B cell (primary cell): ENCODE results near the gene ARHGAP26. TPM values are rescaled to one million over a fixed set of nuclear protein-coding genes. Genes with fewer than 3 reads are reported as not detected.

ENCODE experiments used
- ATAC-seq: fragments of 200-7000 bp; cut with Tn5 transposase; one replicate; pipeline ENCODE4 v1.10.0; 2021; ENCODE audit warnings: low read depth, mild to moderate bottlenecking, moderate number of reproducible peaks, moderate library complexity
- CTCF ChIA-PET: fragments of 350-600 bp; sonication (Branson Sonifier 250); formaldehyde crosslinking; loops from one replicate; lab custom pipeline; 2021; ENCODE audit warnings: antibody characterized with exemption, inconsistent platforms; lab: Charles Lee
- POLR2A ChIA-PET: fragments of 350-600 bp; sonication (Branson Sonifier 250); formaldehyde crosslinking; loops from one replicate; lab custom pipeline; 2021; ENCODE audit warnings: antibody characterized with exemption; lab: Charles Lee
- DNase-seq: peaks from one replicate; pipeline ENCODE4 v3.0.0; 2013
- H2AFZ ChIP-seq: 2 replicates; pipeline ENCODE4 v1.6.1; 2012; ENCODE audit warnings: mild to moderate bottlenecking, low read depth, low read length; ENCODE audit not compliant: insufficient read depth, poor library complexity, severe bottlenecking
- H3K27ac ChIP-seq, 2 donors: 1 replicate in 1 of 2; 2 replicates in 1 of 2; pipeline ENCODE4 v1.5.1; 2012 to 2013; ENCODE audit warnings: low read length in 2 of 2, mild to moderate bottlenecking in 2 of 2, moderate library complexity in 1 of 2
- H3K27me3 ChIP-seq, 4 experiments: fragments of 200-600 bp in 1 of 4; sonication (generic) in 1 of 4; replicated peaks in 1 of 4; 1 replicate in 2 of 4; 2 replicates in 2 of 4; pipeline versions ENCODE4 v1.6.1 to v1.7.0; 2013 to 2016; ENCODE audit warnings: low read length in 3 of 4, mild to moderate bottlenecking in 2 of 4, mixed read lengths in 1 of 4, moderate library complexity in 1 of 4; ENCODE audit not compliant: insufficient read depth in 4 of 4, control insufficient read depth in 3 of 4; ENCODE audit errors: control extremely low read depth in 1 of 4
- H3K36me3 ChIP-seq, 2 experiments: replicated peaks in 1 of 2; 1 replicate in 1 of 2; 2 replicates in 1 of 2; pipeline versions ENCODE4 v1.6.1 to v1.7.1; 2013; ENCODE audit warnings: low read length in 1 of 2; ENCODE audit not compliant: insufficient read depth in 2 of 2, control insufficient read depth in 1 of 2; ENCODE audit errors: control extremely low read depth in 1 of 2, extremely low read depth in 1 of 2
- H3K4me1 ChIP-seq, 2 donors: fragments of 200-600 bp in 1 of 2; sonication (generic) in 1 of 2; 1 replicate in 1 of 2; 2 replicates in 1 of 2; pipeline versions ENCODE4 v1.5.1 to v1.6.1; 2013 to 2017; ENCODE audit warnings: low read length in 2 of 2; ENCODE audit not compliant: control insufficient read depth in 2 of 2, insufficient read depth in 2 of 2
- H3K4me2 ChIP-seq: replicated peaks from 2 replicates; pipeline ENCODE3; 2012; ENCODE audit warnings: mild to moderate bottlenecking, low read depth, low read length; ENCODE audit not compliant: poor library complexity, severe bottlenecking
- H3K4me3 ChIP-seq, 5 experiments: fragments of 200-600 bp in 1 of 5; sonication (generic) in 1 of 5; 1 replicate in 3 of 5; 2 replicates in 2 of 5; pipeline versions ENCODE4 v1.5.1 to v1.7.0; 2011 to 2016; ENCODE audit warnings: low read length in 4 of 5, mild to moderate bottlenecking in 4 of 5, low read depth in 2 of 5, control low read depth in 1 of 5, moderate library complexity in 1 of 5; ENCODE audit not compliant: insufficient read depth in 1 of 5; ENCODE audit errors: control extremely low read depth in 1 of 5, extremely low read depth in 1 of 5
- H3K79me2 ChIP-seq: fragments of 200-600 bp; sonication (generic); one replicate; pipeline ENCODE4 v1.6.0; 2016; ENCODE audit warnings: low read length; ENCODE audit not compliant: control insufficient read depth, insufficient read depth
- H3K9ac ChIP-seq: fragments of 200-600 bp; sonication (generic); 2 replicates; pipeline ENCODE4 v1.6.1; 2017; ENCODE audit warnings: mild to moderate bottlenecking, low read length, moderate library complexity
- H3K9me3 ChIP-seq, 3 donors: one replicate each; pipeline versions ENCODE4 v1.6.1 to v1.7.1; 2013; ENCODE audit warnings: low read length in 2 of 3; ENCODE audit not compliant: control insufficient read depth in 2 of 3, insufficient read depth in 1 of 3; ENCODE audit errors: control extremely low read depth in 1 of 3
- H4K20me1 ChIP-seq: 2 replicates; pipeline ENCODE4 v1.6.0; 2012; ENCODE audit warnings: mild to moderate bottlenecking, low read length; ENCODE audit not compliant: insufficient read depth, control insufficient read depth, poor library complexity, severe bottlenecking
- H3K27ac Mint-ChIP-seq: one replicate; pipeline ENCODE4 v1.8.0; 2021; ENCODE audit warnings: mixed read lengths
- H3K27me3 Mint-ChIP-seq: one replicate; pipeline ENCODE4 v1.8.0; 2021; ENCODE audit warnings: mixed read lengths
- H3K4me1 Mint-ChIP-seq: one replicate; pipeline ENCODE4 v1.8.0; 2021; ENCODE audit warnings: mixed read lengths
- H3K4me3 Mint-ChIP-seq: one replicate; pipeline ENCODE4 v1.8.0; 2021; ENCODE audit warnings: mixed read lengths
- H3K9me3 Mint-ChIP-seq: one replicate; pipeline ENCODE4 v1.8.0; 2022; ENCODE audit warnings: mixed read lengths; ENCODE audit not compliant: insufficient read depth
- CTCF ChIP-seq: fragments of 200-600 bp; IDR thresholded peaks from one replicate; pipeline ENCODE4 v1.8.0; 2022; ENCODE audit warnings: antibody characterized with exemption, mild to moderate bottlenecking
- EZH2 ChIP-seq: IDR thresholded peaks from 2 replicates; pipeline ENCODE4 v1.6.1; 2012; ENCODE audit warnings: borderline replicate concordance, low read depth, mild to moderate bottlenecking, moderate library complexity, low read length; ENCODE audit not compliant: insufficient read depth, poor library complexity, severe bottlenecking
- WGBS: methylation state at CpG from one replicate; pipeline ENCODE4 v1.1.5; 2013; ENCODE audit warnings: missing lambda C conversion rate; ENCODE audit not compliant: insufficient coverage; 5-methylcytosine and 5-hydroxymethylcytosine counted together
- intact Hi-C: fragments of 100-400 bp; cut with micrococcal nuclease; formaldehyde crosslinking; loops from one replicate; pipeline ENCODE4 v1.10.0; 2022
- polyA plus RNA-seq: library from polyadenylated mRNA; depleted of rRNA; stranded (reverse); fragments of >200 nt; gene quantifications from 2 replicates; pipeline ENCODE4 v1.2.3, GENCODE V29; 2012
- total RNA-seq, 2 donors: library from RNA; stranded (reverse); fragments of 120-200 nt in 1 of 2; gene quantifications; 1 replicate in 1 of 2; 2 replicates in 1 of 2; pipeline versions ENCODE4 v1.2.3 to v1.2.4, GENCODE V29; 2013 to 2022

The ARHGAP26 gene
- total and polyA plus RNA-seq, 2 donors (not counting 1 experiment from before 2014, with no cell fraction given): 1.8 to 22.5 TPM

GRCh38 chr5:142929587-142929986 lies 159.4 kb downstream of the ARHGAP26 start:
- Histone ChIP-seq H3K79me2 (no peaks in the 10 kb centered on the region), H3K4me3 (no peak overlapping the region), H3K27ac (no peak overlapping the region), H3K27me3 (no peaks in the 10 kb centered on the region), H3K4me1 (no peaks in the 10 kb centered on the region), H4K20me1 (no peaks in the 10 kb centered on the region), H2AFZ (no peak overlapping the region), H3K9ac (no peak overlapping the region), H3K9me3 (no peaks in the 10 kb centered on the region), H3K4me2 (no peak overlapping the region), H3K36me3 (no peaks in the 10 kb centered on the region)
- ChIA-PET POLR2A (no interaction called here), CTCF (no interaction called here)
- Mint-ChIP-seq H3K4me1 (peaks cover 3% of the 10 kb centered on the region), H3K9me3 (no peaks in the 10 kb centered on the region), H3K27me3 (no peaks in the 10 kb centered on the region), H3K4me3 (no peak overlapping the region), H3K27ac (no peak overlapping the region)
- WGBS: 22% methylated on average over 1 of the region's 2 CpGs
- no peak for TF ChIP-seq EZH2
- no peak for TF ChIP-seq CTCF
- DNase-seq: no peak
- intact Hi-C loops: loop anchor here (5.0 kb wide), 1 partner anchor 293 kb away; no protein-coding TSS in a partner anchor
- no peak for ATAC-seq

GRCh38 chr5:142930395-142931110 lies 160.4 kb downstream of the ARHGAP26 start:
- no peak overlapping the region for H3K27ac ChIP-seq
- ChIA-PET POLR2A (no interaction called here), CTCF (no interaction called here)
- no peaks in the 10 kb centered on the region for H3K9me3 Mint-ChIP-seq
- TF ChIP-seq CTCF: no peak
- no peak for TF ChIP-seq EZH2
- DNase-seq: no peak
- 100% methylated on average over 2 of the region's 7 CpGs for WGBS
- H4K20me1 ChIP-seq: no peaks in the 10 kb centered on the region
- H3K4me1 ChIP-seq: peaks cover 2 to 5% of the 10 kb centered on the region in 2 donors
- no peaks in the 10 kb centered on the region for H3K36me3 ChIP-seq
- H3K27me3 ChIP-seq: no peaks in the 10 kb centered on the region
- no peak overlapping the region for H3K4me3 Mint-ChIP-seq
- H3K4me3 ChIP-seq: no peak overlapping the region
- no peak overlapping the region for H3K27ac Mint-ChIP-seq
- no peaks in the 10 kb centered on the region for H3K27me3 Mint-ChIP-seq
- peaks cover 7% of the 10 kb centered on the region for H3K4me1 Mint-ChIP-seq
- H3K9me3 ChIP-seq: no peaks in the 10 kb centered on the region
- no peak overlapping the region for H3K4me2 ChIP-seq
- no peak for ATAC-seq
- H2AFZ ChIP-seq: no peak overlapping the region
- intact Hi-C loops: no loop called here
- H3K9ac ChIP-seq: no peak overlapping the region
- no peaks in the 10 kb centered on the region for H3K79me2 ChIP-seq
